Stimulated activated CD8-positive, alpha-beta memory T cell treated with anti-CD3 and anti-CD28 coated beads, Interleukin-15, amount 100 ng/mL, for 48 hours (primary cell): ENCODE measurements around the gene ZFP28.

ENCODE experiments used
- DNase-seq, 2 donors: peaks; one replicate each; pipeline ENCODE4 v3.0.0-alpha.2; 2020; ENCODE audit warnings: low read depth in 2 of 2

Gene ZFP28

GRCh38 chr19:56595548-56595899 is 56.8 kb downstream of the ZFP28 start:
- DNase-seq = no peak

- no peak for DNase-seq
Observed at GRCh38 chr19:56596676-56597075, 57.9 kb downstream of the ZFP28 start.

GRCh38 chr19:56597696-56598095 is 58.9 kb downstream of the ZFP28 start:
- DNase-seq = no peak

- no peak for DNase-seq
Observed at GRCh38 chr19:56601375-56601774, 62.6 kb downstream of the ZFP28 start.

GRCh38 chr19:56603829-56604228 is 65.1 kb downstream of the ZFP28 start:
- DNase-seq = no peak
